Measurements from ENCODE around the gene FAM111A. TPM values are rescaled to one million over a fixed set of nuclear protein-coding genes. Genes with fewer than 3 reads are reported as not detected.

FAM111A gene
- total and polyA plus RNA-seq, 9 of the 15 experiments (the other 6 are each of a cell fraction or from before 2014, with no cell fraction given), result 14.8 to 30.6 (median 20.1) TPM

DNA sequence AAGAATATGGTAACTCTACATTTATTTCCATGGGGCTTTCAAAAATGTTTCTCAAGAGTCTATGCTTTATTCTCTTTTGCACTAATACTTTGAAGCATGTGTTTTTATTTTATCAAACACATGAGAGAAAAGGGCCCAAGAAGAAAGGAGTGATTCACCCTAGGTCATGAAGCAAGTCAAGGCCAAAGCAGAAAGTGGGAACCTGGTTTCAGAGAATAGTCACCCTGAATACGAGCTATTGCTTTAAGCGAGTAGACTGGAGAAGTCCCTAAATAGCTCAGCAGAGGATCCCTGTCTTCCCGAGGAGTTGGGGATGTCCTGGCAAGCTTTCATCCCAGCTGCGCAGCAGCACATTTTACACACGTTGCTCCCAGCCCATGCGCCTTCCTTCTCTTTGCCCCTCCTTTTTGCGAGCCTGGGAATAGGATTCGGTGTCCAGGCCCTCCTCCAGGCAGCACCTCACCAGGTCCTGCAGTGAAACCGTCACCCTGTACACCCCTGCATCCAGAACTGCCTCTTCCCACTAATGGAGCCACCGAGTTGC lies 51.0 kb downstream of the FAM111A start:
- H3K4me1 ChIP-seq (replicated peaks in 1 of 2; ENCODE audit: control insufficient read depth in 2 of 2, insufficient read depth in 2 of 2, low read length in 2 of 2), result no peaks in the 10 kb centered on the region
- TF ChIP-seq BACH1 (tag; IDR thresholded peaks at IDR 0.05), result no peak
- TF ChIP-seq CBX8 (IDR thresholded peaks at IDR 0.05; ENCODE audit: borderline replicate concordance, extremely low read depth, low read depth, low read length, poor library complexity, severe bottlenecking), result no peak
- TF ChIP-seq NR2C1 (IDR thresholded peaks at IDR 0.05), result no peak
- TF ChIP-seq NR2C1 (tag; IDR thresholded peaks at IDR 0.05), result no peak
- intact Hi-C loops (cut with micrococcal nuclease) (no loop called here), in situ Hi-C loops (cut with MboI) (loop anchor here (25.0 kb wide), 1 partner anchor 494 kb away; no protein-coding TSS in a partner anchor)
- H4K20me1 ChIP-seq (replicated peaks; ENCODE audit: control insufficient read depth, insufficient read depth, low read length), result no peaks in the 10 kb centered on the region
- 2% methylated on average over 9 of the region's 10 CpGs for WGBS (ENCODE audit: insufficient coverage, low coverage, missing lambda C conversion rate)
- DNase-seq (ENCODE audit: extremely low read depth in 1 of 4, low spot score in 3 of 4), result no peak
- BruUV-seq (replicated peaks), result no TSS peak
- POLR2A ChIA-PET, result no interaction called here
- H3K4me3 ChIP-seq, result no peak overlapping the region
- peaks cover 10 to 40% of the 10 kb centered on the region in 2 experiments for H3K27me3 ChIP-seq (ENCODE audit: control insufficient read depth in 2 of 2, insufficient read depth in 2 of 2, low read length in 2 of 2)
- H3K9me1 ChIP-seq (ENCODE audit: control insufficient read depth, insufficient read depth, low read length), result no peaks in the 10 kb centered on the region
- H3K9me3 ChIP-seq (replicated peaks; ENCODE audit: control insufficient read depth, insufficient read depth, low read depth, low read length), result no peaks in the 10 kb centered on the region
- no peak overlapping the region for H3K27ac ChIP-seq (ENCODE audit: extremely low read depth, low read depth, low read length)
- no peak overlapping the region for H3K4me2 ChIP-seq (ENCODE audit: insufficient read depth, low read length)
- no peaks in the 10 kb centered on the region for H3K36me3 ChIP-seq (ENCODE audit: control insufficient read depth, insufficient read depth, low read length)
- no peak overlapping the region for H3K9ac ChIP-seq (ENCODE audit: insufficient read depth in 1 of 2, low read depth in 2 of 2, low read length in 2 of 2)
- no peak overlapping the region for H2AFZ ChIP-seq (ENCODE audit: low read depth, low read length)
- CTCF ChIA-PET (ENCODE audit: low intra/inter-chr PET ratio), result no interaction called here
- no peaks in the 10 kb centered on the region for H3K79me2 ChIP-seq (ENCODE audit: control insufficient read depth, insufficient read depth, low read length)
- FAIRE-seq, result no peak
- ATAC-seq, result no peak

DNA sequence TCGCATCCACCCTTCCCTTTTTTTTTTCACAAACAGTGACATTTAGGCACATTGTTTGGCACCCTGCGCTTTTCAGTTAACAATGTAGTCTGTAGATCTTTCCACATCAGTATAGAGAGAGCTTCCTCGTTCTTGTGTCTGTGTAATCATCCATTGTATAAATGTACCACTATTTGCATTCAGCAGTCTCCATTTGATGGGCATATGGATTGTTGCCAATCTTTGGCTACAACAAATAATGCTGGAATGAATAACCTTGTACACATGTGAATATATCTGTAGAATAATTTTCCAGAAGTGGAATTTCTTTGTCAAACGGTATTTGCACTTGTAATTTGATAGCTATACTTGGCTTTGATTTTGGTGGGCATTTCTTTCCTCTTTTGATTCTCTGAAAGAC lies 52.9 kb downstream of the FAM111A start:
- Histone ChIP-seq H3K27me3 (ENCODE audit: control insufficient read depth in 2 of 2, insufficient read depth in 2 of 2, low read length in 2 of 2) (peaks cover 12 to 36% of the 10 kb centered on the region in 2 experiments), H3K4me1 (replicated peaks in 1 of 2; ENCODE audit: control insufficient read depth in 2 of 2, insufficient read depth in 2 of 2, low read length in 2 of 2) (no peaks in the 10 kb centered on the region), H3K79me2 (ENCODE audit: control insufficient read depth, insufficient read depth, low read length) (no peaks in the 10 kb centered on the region), H3K4me3 (no peak overlapping the region), H3K9ac (ENCODE audit: insufficient read depth in 1 of 2, low read depth in 2 of 2, low read length in 2 of 2) (no peak overlapping the region), H2AFZ (ENCODE audit: low read depth, low read length) (no peak overlapping the region), H4K20me1 (replicated peaks; ENCODE audit: control insufficient read depth, insufficient read depth, low read length) (no peaks in the 10 kb centered on the region), H3K9me3 (replicated peaks; ENCODE audit: control insufficient read depth, insufficient read depth, low read depth, low read length) (no peaks in the 10 kb centered on the region), H3K9me1 (ENCODE audit: control insufficient read depth, insufficient read depth, low read length) (no peaks in the 10 kb centered on the region), H3K4me2 (ENCODE audit: insufficient read depth, low read length) (no peak overlapping the region), H3K27ac (ENCODE audit: extremely low read depth, low read depth, low read length) (no peak overlapping the region), H3K36me3 (ENCODE audit: control insufficient read depth, insufficient read depth, low read length) (no peaks in the 10 kb centered on the region)
- no peak for DNase-seq (ENCODE audit: extremely low read depth in 1 of 4, low spot score in 3 of 4)
- POLR2A ChIA-PET, result interaction anchor here (0.5 to 1.2 kb wide), 2 partner anchors 70 to 651 kb away, joined by 3 read pairs; no protein-coding TSS in a partner anchor
- WGBS (ENCODE audit: insufficient coverage, low coverage, missing lambda C conversion rate), result under 1% methylated on average over 4 of the region's 4 CpGs
- CTCF ChIA-PET (ENCODE audit: low intra/inter-chr PET ratio), result no interaction called here
- no peak for ATAC-seq
- no TSS peak for BruUV-seq (replicated peaks)
- intact Hi-C loops (cut with micrococcal nuclease), result no loop called here
- in situ Hi-C loops (cut with MboI), result loop anchor here (25.0 kb wide), 1 partner anchor 492 kb away; no protein-coding TSS in a partner anchor
- FAIRE-seq, result no peak
- TF ChIP-seq ZBTB34 (CRISPR knock-in tag; IDR thresholded peaks at IDR 0.05) (no peak), ZNF232 (CRISPR knock-in tag; IDR thresholded peaks at IDR 0.05) (no peak), EZH2 (IDR thresholded peaks at IDR 0.05; ENCODE audit: borderline replicate concordance, low read depth, low read length) (no peak), ASH1L (IDR thresholded peaks at IDR 0.05; ENCODE audit: borderline replicate concordance, low read depth, partially characterized antibody) (no peak), ATF1 (CRISPR knock-in tag; IDR thresholded peaks at IDR 0.05) (no peak), ATF1 (tag; IDR thresholded peaks at IDR 0.05) (no peak), ZNF3 (CRISPR knock-in tag; IDR thresholded peaks at IDR 0.05) (no peak), SUPT5H (IDR thresholded peaks at IDR 0.05) (no peak), PCBP1 (IDR thresholded peaks at IDR 0.05; ENCODE audit: low read depth, low read length, poor library complexity, severe bottlenecking) (no peak), HNRNPH1 (optimal IDR thresholded peaks at IDR 0.05; ENCODE audit: low read depth, low read length) (no peak)
- TF ChIP-seq, protein P1, sequence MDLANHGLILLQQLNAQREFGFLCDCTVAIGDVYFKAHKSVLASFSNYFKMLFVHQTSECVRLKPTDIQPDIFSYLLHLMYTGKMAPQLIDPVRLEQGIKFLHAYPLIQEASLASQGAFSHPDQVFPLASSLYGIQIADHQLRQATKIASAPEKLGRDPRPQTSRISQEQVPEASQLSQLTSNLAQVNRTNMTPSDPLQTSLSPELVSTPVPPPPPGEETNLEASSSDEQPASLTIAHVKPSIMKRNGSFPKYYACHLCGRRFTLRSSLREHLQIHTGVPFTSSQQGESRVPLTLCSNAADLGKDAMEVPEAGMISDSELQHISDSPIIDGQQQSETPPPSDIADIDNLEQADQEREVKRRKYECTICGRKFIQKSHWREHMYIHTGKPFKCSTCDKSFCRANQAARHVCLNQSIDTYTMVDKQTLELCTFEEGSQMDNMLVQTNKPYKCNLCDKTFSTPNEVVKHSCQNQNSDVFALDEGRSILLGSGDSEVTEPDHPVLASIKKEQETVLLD (IDR thresholded peaks at IDR 0.05), result no peak
